Sigmoid colon (tissue), 4 donors: ENCODE measurements around the gene NKX1-1.

Experiments
- EP300 ChIP-seq, 4 donors: sonication (generic); formaldehyde crosslinking; IDR thresholded peaks; one replicate each; pipeline ENCODE4 v1.6.1; 2017; ENCODE audit warnings: antibody characterized with exemption in 4 of 4
- POLR2A ChIP-seq, 2 donors: fragments of 450-650 bp; IDR thresholded peaks; one replicate each; pipeline ENCODE4 v1.6.1; 2016; ENCODE audit warnings: antibody characterized with exemption in 2 of 2, mild to moderate bottlenecking in 2 of 2, moderate library complexity in 2 of 2
- POLR2AphosphoS5 ChIP-seq, 4 donors: sonication (generic); formaldehyde crosslinking; IDR thresholded peaks; one replicate each; pipeline ENCODE4 v1.6.1; 2017; ENCODE audit warnings: antibody characterized with exemption in 4 of 4
- TF ChIP-seq, protein P1 (sequence below), 4 experiments: fragments of 450-650 bp in 3 of 4; fragments of 200-600 bp in 1 of 4; IDR thresholded peaks; one replicate each; pipeline ENCODE4 v1.5.1; 2016 to 2019; ENCODE audit warnings: antibody characterized with exemption in 4 of 4, mild to moderate bottlenecking in 3 of 4, moderate library complexity in 2 of 4

DNA sequence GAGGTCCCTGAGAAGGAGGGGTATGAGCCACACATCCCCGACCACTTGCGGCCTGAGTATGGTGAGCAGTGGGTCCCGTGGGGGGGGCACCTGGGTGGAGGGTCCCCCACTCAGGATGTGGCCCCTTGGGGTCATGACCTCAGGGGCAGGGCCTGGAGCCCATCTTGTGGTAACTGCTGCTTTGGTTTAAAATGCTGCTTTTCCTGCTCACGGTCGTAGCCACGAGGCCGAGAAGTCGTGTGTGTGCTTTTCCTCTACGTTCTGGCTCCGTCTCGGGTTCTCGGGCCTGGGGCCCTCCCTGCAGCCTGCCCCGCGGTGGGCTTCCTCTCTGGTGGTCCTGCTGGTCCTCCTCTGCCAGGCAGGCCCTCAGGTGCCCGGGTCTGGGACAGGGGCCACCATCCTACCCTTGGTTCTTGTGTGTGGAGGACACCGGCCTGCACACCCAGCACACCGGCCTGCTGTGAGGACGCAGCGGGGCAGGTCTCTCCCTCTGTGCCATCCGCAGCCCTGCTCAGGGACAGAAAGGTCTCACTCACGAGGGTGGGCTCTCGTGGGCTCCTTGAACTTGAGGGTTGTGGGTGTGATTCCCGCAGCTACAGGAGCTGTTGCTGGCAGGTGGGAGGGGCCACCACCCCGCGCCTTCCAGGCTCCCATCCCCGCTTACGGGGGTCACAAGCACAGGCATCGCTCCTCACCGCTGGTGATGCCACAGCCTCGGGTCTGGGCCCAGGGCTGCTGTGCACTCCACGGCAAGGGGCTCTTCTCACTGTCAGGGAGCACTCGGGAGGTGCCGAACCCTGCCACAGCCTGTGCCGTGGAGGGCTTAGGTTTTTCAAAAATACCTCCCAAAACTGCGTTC is 39.6 kb downstream of the NKX1-1 start:
- TF ChIP-seq, protein P1, sequence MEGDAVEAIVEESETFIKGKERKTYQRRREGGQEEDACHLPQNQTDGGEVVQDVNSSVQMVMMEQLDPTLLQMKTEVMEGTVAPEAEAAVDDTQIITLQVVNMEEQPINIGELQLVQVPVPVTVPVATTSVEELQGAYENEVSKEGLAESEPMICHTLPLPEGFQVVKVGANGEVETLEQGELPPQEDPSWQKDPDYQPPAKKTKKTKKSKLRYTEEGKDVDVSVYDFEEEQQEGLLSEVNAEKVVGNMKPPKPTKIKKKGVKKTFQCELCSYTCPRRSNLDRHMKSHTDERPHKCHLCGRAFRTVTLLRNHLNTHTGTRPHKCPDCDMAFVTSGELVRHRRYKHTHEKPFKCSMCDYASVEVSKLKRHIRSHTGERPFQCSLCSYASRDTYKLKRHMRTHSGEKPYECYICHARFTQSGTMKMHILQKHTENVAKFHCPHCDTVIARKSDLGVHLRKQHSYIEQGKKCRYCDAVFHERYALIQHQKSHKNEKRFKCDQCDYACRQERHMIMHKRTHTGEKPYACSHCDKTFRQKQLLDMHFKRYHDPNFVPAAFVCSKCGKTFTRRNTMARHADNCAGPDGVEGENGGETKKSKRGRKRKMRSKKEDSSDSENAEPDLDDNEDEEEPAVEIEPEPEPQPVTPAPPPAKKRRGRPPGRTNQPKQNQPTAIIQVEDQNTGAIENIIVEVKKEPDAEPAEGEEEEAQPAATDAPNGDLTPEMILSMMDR (IDR thresholded peaks at IDR 0.05) = no peak
- TF ChIP-seq EP300 (IDR thresholded peaks at IDR 0.05) (no peak), POLR2AphosphoS5 (IDR thresholded peaks at IDR 0.05) (no peak), POLR2A (IDR thresholded peaks at IDR 0.05) (no peak)
